HS-5 (cell line): ENCODE measurements around the gene PRDM10.
"Not testable (repeated sequence)": the region's sequence is repeated elsewhere in the genome, so short reads cannot be mapped to it uniquely, and the experiment has no call there.

Experiments used
- DNase-seq: peaks from one replicate; pipeline ENCODE4 v3.0.0-alpha.2; 2012; ENCODE audit warnings: low read depth

The PRDM10 gene

DNA sequence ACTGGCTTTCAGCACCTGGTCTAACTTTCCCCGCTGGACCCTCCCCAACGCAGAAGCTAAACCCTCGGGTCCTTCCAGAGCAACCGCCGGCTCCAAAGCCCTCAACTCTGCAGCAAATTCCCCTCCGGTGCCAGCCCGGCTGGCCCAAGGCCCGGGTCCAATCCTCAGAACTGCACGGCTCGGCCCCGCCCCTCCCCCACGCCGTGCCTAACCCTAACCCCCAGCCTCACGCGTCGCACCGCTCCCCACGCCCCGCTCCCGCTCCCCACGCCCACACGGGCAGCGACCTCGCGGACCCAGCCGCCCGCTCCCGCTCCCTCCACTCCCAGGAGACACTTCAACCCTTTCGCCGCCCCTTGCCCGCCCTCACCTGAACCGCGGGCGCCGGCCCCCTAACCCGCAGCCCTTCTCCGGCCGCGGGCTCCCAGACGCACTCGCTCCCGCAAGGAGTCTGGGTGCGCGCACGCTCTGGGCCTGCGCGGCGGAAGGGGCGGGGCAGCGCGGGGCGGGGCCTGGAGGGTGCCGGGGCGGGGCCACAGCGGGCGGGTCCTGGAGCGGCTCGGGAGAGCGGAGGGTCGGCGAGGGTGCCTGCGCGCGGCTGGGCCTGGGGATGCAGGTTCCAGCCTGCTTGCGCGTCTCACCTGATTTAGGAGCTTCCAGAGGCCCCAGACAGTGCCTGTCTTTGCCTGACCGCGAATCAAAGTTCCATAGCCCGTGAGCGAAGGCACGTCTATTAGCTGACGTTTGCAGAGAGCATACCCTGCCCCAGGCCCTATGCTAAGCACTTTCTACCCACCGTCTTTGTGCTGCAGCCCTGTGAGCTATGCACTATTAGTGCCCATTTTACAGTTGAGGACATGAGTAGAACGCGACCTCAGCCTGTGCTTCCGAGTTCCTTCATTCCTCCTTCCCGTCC is 107.3 kb downstream of the PRDM10 start, which contains the start of gene NFRKB:
Gene NFRKB, minus strand, starts transcription at position 453 of the 916 bp plus-strand sequence. CDS start 2,729 bp downstream, outside the sequence.
- peak; percentile 2 for DNase-seq

GRCh38 chr11:129894278-129895125 is 108.1 kb downstream of the PRDM10 start:
- DNase-seq = peak; percentile 4

- DNase-seq = no peak
Observed at GRCh38 chr11:129888451-129888850, 114.2 kb downstream of the PRDM10 start.

DNA sequence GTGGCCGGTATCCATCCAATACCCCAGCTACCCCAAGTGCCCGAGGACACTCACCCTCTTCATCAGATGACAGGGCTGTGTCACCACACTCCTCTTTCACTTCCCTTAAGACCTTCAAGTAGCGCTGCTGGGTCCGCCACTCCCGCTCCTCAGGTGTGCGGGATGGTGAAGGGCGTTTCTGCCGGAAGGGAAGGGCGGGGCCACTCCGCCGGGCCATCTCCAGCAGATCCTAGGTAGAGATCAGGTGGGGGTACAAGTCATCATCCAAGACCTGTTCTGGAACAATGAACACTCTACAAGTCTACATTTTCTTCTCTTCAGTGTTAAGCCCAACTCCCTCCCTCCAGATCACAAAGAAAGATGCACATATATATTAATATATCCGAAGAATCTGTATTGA is 117.3 kb downstream of the PRDM10 start:
- no peak for DNase-seq

GRCh38 chr11:129884581-129884980 is 118.1 kb downstream of the PRDM10 start:
- DNase-seq = no peak

DNA sequence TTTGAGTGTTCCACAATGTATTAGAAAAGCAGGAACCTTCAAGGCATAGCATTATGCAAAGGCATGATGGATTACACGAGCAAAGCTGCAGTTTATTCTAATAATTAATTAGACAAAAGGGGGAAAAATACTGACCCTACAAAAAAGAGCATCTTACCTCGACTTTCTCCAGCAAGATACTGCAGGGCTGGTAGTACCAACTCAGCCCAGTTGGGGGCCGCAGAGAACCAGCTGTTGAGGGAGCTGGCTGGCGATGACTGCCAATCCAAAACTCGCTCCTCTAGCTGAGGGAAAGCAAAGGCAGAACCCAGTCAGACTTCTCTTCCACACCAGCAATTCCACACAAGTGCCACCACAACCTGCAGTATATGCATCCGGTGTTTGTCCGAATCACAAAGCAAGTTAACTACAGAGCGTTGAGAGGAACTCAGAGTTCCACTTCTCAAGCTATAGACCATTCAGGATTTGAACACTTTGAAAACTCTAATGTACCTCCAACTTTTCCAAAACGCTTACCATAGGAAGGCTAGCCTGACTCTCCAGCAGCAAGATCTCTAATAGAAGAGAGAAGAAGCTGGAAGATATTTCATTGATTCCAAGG is 121.0 kb downstream of the PRDM10 start:
- DNase-seq = no peak

GRCh38 chr11:129880311-129880710 is 122.3 kb downstream of the PRDM10 start:
- no peak for DNase-seq

DNA sequence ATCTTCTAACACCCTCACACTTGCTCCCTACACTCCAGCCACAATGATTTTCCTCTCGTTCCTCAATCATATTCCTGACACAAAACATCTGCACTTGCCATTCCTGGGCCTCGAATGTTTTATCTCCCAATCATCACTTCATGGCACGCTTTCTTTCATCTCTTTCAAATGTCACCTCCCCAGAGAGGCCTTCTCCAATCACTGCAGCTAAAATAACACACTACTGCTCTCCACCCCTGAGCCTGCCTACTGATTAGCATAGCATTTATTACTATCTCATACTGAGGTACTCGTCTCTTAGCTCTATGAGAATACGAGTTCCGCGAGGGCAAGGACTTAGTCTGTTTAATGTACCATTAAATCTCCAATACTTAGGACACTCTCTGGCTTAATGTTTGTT is 130.7 kb downstream of the PRDM10 start:
- DNase-seq = no peak

GRCh38 chr11:129868626-129869025 is 134.0 kb downstream of the PRDM10 start:
- DNase-seq = not testable (repeated sequence)

- DNase-seq = no peak
Observed at GRCh38 chr11:129866311-129866710, 136.3 kb downstream of the PRDM10 start.

DNA sequence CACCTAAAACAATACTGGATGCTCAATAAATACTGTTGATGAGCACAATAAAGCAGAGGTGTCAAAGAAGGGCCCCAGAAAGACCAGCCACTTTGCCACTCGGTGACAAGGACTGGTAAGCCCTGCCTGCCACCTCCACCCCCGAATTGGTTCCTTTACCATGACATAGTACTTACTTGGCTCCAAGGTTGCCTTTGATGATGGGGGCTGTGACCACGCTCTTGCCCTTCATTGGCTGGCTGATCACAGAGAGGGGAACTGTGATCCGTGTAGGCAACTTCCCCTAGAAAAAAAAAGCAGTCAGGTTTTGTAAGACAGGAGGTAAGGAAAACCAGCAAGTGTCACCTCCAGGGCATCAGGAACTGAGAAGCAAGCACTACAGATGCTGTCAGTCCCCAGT is 136.9 kb downstream of the PRDM10 start:
- DNase-seq = no peak

DNA sequence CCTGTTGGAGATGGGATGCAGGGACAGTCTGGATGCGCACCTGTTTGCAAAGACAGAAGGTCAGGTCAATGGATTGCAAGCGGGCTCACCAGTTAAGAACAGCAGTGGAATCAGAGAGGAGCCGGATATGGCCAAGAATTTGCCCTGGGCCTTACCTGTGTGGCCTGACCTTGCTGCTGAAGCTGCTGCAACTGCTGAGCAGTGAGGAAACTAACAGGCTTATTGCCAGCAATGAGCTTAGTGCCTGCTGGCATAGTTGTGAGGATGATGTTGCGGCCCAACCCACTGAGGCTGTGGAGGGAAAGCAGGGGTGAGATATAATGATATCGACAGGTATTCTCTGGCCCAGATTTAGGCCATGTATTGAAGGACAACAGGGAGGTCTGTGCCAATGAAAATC is 137.8 kb downstream of the PRDM10 start:
- no peak for DNase-seq

DNA sequence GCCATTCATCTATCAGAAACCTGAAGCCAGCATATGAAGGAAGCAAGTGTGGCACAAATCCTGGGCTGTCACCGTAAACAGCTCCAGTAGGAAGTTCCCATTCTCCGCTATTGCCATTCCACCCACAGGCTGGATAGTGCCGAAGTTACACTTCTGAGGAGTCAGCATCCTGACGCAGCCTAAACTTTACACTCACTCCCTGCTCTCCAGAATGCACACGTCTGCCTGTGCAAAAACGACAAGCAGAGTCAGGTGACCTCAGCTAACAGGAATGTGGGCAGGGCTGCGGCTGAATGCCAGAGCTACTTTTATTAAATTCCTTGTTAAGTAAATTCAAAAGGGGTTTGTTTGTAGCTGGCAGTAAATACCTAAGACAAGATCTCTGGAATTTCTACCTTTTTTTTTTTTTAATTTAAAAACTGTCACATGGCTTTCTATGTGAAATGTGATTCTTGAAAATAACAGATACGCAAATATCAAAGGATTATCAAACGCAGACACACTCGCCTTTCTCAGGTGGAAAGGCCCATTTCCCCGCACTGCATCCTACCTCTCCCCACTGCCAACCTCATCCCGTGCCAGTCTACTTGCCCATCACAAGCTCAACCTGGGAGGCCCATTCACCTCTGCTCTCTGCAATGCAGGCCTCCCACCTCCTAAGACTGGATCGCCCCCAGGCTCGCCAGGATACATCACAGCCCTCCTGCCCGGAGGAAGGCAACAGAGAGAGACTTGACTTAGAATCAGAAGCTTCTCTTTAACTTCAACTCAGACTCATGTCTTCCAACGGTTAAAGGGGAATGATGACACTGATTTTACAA is 140.7 kb downstream of the PRDM10 start:
- DNase-seq = peak; percentile 76

GRCh38 chr11:129856036-129856435 is 146.6 kb downstream of the PRDM10 start:
- no peak for DNase-seq

- DNase-seq = no peak
Observed at GRCh38 chr11:129855086-129855485, 147.5 kb downstream of the PRDM10 start.

DNA sequence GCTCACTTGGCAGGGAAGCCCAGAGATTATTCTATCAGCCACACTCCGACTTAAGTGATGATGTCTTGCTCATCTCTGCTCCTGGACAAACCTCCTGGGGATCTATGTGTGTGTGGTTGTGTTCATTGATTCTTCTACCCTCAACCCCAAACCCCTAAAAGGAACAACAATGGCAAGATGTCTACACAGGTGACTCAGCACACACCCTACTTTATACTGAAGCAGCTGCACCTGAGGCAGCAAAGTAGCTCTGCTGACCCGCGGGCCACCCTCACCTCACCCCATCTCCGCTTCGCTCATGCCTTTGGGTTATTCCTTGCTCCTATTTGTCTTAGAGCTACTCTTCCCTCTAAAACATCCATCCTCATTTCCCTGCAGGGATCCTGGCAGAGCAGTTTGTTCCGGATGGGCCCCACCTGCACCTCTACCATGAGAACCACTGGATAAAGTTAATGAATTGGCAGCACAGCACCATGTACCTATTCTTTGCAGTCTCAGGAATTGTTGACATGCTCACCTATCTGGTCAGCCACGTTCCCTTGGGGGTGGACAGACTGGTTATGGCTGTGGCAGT is 148.3 kb downstream of the PRDM10 start:
- no peak for DNase-seq

DNA sequence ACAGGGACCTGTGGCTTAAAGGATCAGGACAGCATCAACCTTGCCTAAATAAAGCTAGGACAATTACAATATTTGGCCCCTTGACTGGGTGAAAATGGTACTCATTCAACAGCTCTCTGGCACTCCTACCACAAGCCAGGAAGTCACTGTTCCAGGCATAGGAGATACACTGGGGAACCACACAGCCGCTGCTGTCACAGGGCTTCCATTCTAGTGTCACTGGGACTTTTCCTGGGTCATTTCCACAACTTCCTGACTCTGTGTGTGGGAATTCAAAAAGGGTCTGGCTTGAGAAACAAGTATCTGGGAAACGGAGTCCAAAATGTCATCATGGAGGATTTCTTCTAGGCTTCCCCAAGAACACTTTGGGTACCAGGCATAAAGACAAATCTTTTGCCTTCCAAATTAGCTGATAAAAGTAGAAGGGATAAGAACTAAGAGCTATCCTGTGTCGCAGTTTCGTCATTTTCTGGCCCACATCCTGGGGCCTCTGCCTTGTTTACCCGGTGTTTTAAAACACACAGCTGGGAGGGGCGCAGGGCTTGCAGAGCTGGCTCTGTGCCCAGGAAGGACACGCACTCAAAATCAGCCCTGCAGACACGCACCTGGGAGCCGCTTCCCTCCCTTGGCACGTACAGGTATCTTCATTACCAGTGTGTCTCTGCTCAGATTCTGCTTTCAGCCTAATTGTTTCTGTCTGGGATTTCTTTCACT is 149.0 kb downstream of the PRDM10 start:
- no peak for DNase-seq

GRCh38 chr11:129852125-129852740 is 150.4 kb downstream of the PRDM10 start:
- DNase-seq = no peak
